GM12878 (cell line): ENCODE data around the gene SMIM28. TPM values are rescaled to one million over a fixed set of nuclear protein-coding genes. Genes with fewer than 3 reads are reported as not detected.

Experiments
- ATAC-seq: fragments of 200-7000 bp; cut with Tn5 transposase; 3 replicates; pipeline ENCODE4 v1.9.1; 2020; ENCODE audit warnings: mild to moderate bottlenecking, moderate library complexity
- BruUV-seq: library from RNA; stranded (reverse); fragments of 400-500 nt; replicated peaks from 2 replicates; lab custom pipeline; 2021; lab: Mats Ljungman, UMichigan
- CTCF ChIA-PET: fragments of 300-600 bp; sonication (Branson Sonifier 250); formaldehyde crosslinking; extraction: SDS; loops from one replicate; lab custom pipeline; 2021; ENCODE audit warnings: inconsistent platforms; lab: Yijun Ruan, JAX
- POLR2A ChIA-PET: fragments of 350-600 bp; formaldehyde crosslinking; extraction: SDS; loops from one replicate; lab custom pipeline; 2021; ENCODE audit warnings: inconsistent platforms; lab: Charles Lee
- RAD21 ChIA-PET: fragments of 300-600 bp; sonication (Branson Sonifier 250); formaldehyde crosslinking; loops from one replicate; lab custom pipeline; 2023; ENCODE audit warnings: antibody characterized with exemption; ENCODE audit not compliant: unreplicated experiment; lab: Charles Lee
- SMC1A ChIA-PET: fragments of 300-600 bp; sonication (Branson Sonifier 250); formaldehyde crosslinking; loops from one replicate; lab custom pipeline; 2023; ENCODE audit not compliant: unreplicated experiment, uncharacterized antibody; lab: Charles Lee
- DNase-seq: peaks from one replicate; pipeline ENCODE4 v3.0.0-alpha.2; 2011; ENCODE audit warnings: low read depth, low spot score
- FAIRE-seq: peaks from 3 replicates; lab custom pipeline; 2011; peaks lifted over from hg19 to GRCh38; lab: Jason Lieb, UNC
- H2AFZ ChIP-seq: 2 replicates; pipeline ENCODE4 v1.6.0; 2011; ENCODE audit warnings: low read depth, low read length, control low read depth; ENCODE audit not compliant: control insufficient read depth
- H3K27ac ChIP-seq: 2 replicates; pipeline ENCODE4 v1.5.1; 2011; ENCODE audit warnings: control low read depth; ENCODE audit not compliant: control insufficient read depth, insufficient read depth
- H3K27me3 ChIP-seq, 2 experiments: replicated peaks in 1 of 2; 2 replicates each; pipeline versions ENCODE4 v1.6.0 to v1.6.1; 2011; ENCODE audit warnings: low read length in 1 of 2; ENCODE audit not compliant: control insufficient read depth in 2 of 2, insufficient read depth in 2 of 2
- H3K36me3 ChIP-seq, 2 experiments: 2 replicates each; pipeline ENCODE4 v1.5.1; 2011; ENCODE audit warnings: low read length in 1 of 2; ENCODE audit not compliant: control insufficient read depth in 2 of 2, insufficient read depth in 2 of 2
- H3K4me1 ChIP-seq: 2 replicates; pipeline ENCODE4 v1.6.1; 2011; ENCODE audit warnings: mild to moderate bottlenecking, low read length, moderate library complexity, mixed read lengths; ENCODE audit not compliant: control insufficient read depth, insufficient read depth
- H3K4me2 ChIP-seq: 2 replicates; pipeline ENCODE4 v1.6.0; 2011; ENCODE audit warnings: control low read depth; ENCODE audit not compliant: control insufficient read depth, insufficient read depth
- H3K4me3 ChIP-seq: fragments of 200-600 bp; sonication (generic); 2 replicates; pipeline ENCODE4 v1.5.1; 2016
- H3K79me2 ChIP-seq: 2 replicates; pipeline ENCODE4 v1.6.0; 2011; ENCODE audit warnings: low read length; ENCODE audit not compliant: control insufficient read depth, insufficient read depth
- H3K9ac ChIP-seq: 2 replicates; pipeline ENCODE4 v1.8.0; 2011; ENCODE audit warnings: low read length, control low read depth, mixed read lengths; ENCODE audit not compliant: control insufficient read depth, insufficient read depth
- H3K9me3 ChIP-seq: replicated peaks from 3 replicates; pipeline ENCODE4 v1.5.1; 2011; ENCODE audit warnings: mild to moderate bottlenecking, low read length; ENCODE audit not compliant: control insufficient read depth, insufficient read depth
- H4K20me1 ChIP-seq: 2 replicates; pipeline ENCODE4 v1.6.0; 2011; ENCODE audit not compliant: control insufficient read depth, insufficient read depth
- JUNB ChIP-seq: IDR thresholded peaks from 2 replicates; pipeline ENCODE4 v1.6.1; 2016; ENCODE audit warnings: antibody characterized with exemption, mild to moderate bottlenecking
- WGBS: methylation state at CpG from one replicate; pipeline ENCODE4 v1.1.6; 2016; ENCODE audit warnings: low lambda C conversion rate; ENCODE audit not compliant: insufficient replicate concordance, insufficient coverage; ENCODE audit errors: missing lambda C conversion rate; 5-methylcytosine and 5-hydroxymethylcytosine counted together
- in situ Hi-C: fragments of 300-500 bp; cut with MboI; formaldehyde crosslinking; loops from 9 replicates; pipeline ENCODE4 v1.14.3; 2018; ENCODE audit warnings: mixed read lengths
- intact Hi-C: fragments of 100-400 bp; cut with micrococcal nuclease; formaldehyde crosslinking; loops from one replicate; pipeline ENCODE4 v1.14.2; 2022; ENCODE audit not compliant: unreplicated experiment
- polyA plus RNA-seq, 11 experiments: library from polyadenylated mRNA; depleted of rRNA in 4 of 11; unstranded in 6 of 11; stranded (reverse) in 5 of 11; fragments of >200 nt; fragmentation: Nextera tagmentation in 4 of 11; fragmentation: Illumina TruSeq in 1 of 11; extraction: Ambion mirVana in 4 of 11; extraction: Trizol in 1 of 11; gene quantifications; 1 replicate in 1 of 11; 2 replicates in 10 of 11; pipeline versions ENCODE4 v1.2.1 to v1.2.3, GENCODE V29; 2011 to 2016; ENCODE audit warnings: inconsistent platforms in 2 of 11, missing spikeins in 2 of 11, low read depth in 1 of 11
- small RNA-seq: library from RNA; depleted of rRNA; stranded (forward); fragments of <200 nt; gene quantifications from one replicate; pipeline ENCODE3, GENCODE V24; 2014
- total RNA-seq, 4 experiments: library from RNA; depleted of rRNA in 3 of 4; stranded (reverse); fragments of >200 nt in 3 of 4; fragmentation: Illumina TruSeq in 1 of 4; extraction: Trizol in 1 of 4; gene quantifications; 2 replicates each; pipeline versions ENCODE4 v1.2.1 to v1.2.3, GENCODE V29; 2013 to 2021

Gene SMIM28
- total and polyA plus RNA-seq, 10 of the 15 experiments (the other 5 are each of a cell fraction or from before 2014, with no cell fraction given), result not detected

GRCh38 chr6:138432063-138432356 lies 54.3 kb downstream of the SMIM28 start:
- Histone ChIP-seq H3K9ac (no peak overlapping the region), H3K9me3 (no peaks in the 10 kb centered on the region), H3K79me2 (no peaks in the 10 kb centered on the region), H3K4me3 (no peak overlapping the region), H3K4me1 (no peaks in the 10 kb centered on the region), H3K27me3 (no peaks in the 10 kb centered on the region), H3K36me3 (peaks cover 0 to 9% of the 10 kb centered on the region in 2 experiments; a peak in 2 of 4 replicates), H3K4me2 (no peak overlapping the region), H3K27ac (no peak overlapping the region), H4K20me1 (no peaks in the 10 kb centered on the region), H2AFZ (no peak overlapping the region)
- ChIA-PET CTCF (interaction anchor here (17.0 kb wide), 1 partner anchor 76 kb away, joined by 387 read pairs; no protein-coding TSS in a partner anchor), SMC1A (interaction anchor here (0.8 to 10.0 kb wide), 2 partner anchors 24 to 75 kb away, joined by 3 to 234 read pairs; no protein-coding TSS in a partner anchor), POLR2A (interaction anchor here (0.8 kb wide), 1 partner anchor 77 kb away, joined by 3 read pairs; no protein-coding TSS in a partner anchor), RAD21 (interaction anchor here (9.4 kb wide), 1 partner anchor 73 kb away, joined by 202 read pairs; the partner anchor contains the start of gene NHSL1)
- TF ChIP-seq JUNB, result no peak
- in situ Hi-C loops (loop anchor here (5.0 kb wide), 2 partner anchors 80 to 330 kb away; no protein-coding TSS in a partner anchor), intact Hi-C loops (no loop called here)
- ATAC-seq, result no peak
- no peak for DNase-seq
- no peak for FAIRE-seq
- BruUV-seq, result no TSS peak
- WGBS, result 56% methylated on average over 11 of the region's 11 CpGs

Small RNAs within 50 kb of the gene (small RNA-seq; reads per million reads assigned to genes)
- gene AL031003.1, result not detected

Other genes with a start within 250 kb of the SMIM28 start
- gene ARFGEF3, start 216.0 kb upstream of the SMIM28 start, total RNA-seq (2014; rRNA removed), result under 0.01 TPM in 2 replicates
- under 0.01 TPM in 1 of 2 replicates, not detected in the other for gene ARFGEF3, start 216.0 kb upstream of the SMIM28 start, total RNA-seq (2014; rRNA removed; fragmentation: Illumina TruSeq; extraction: Trizol)
- gene ARFGEF3, start 216.0 kb upstream of the SMIM28 start, total RNA-seq (2021), result 0.03 and 0.08 TPM in 2 replicates
- 0.01 and 0.03 TPM in 2 replicates for gene ARFGEF3, start 216.0 kb upstream of the SMIM28 start, polyA plus RNA-seq (2011; rRNA removed)
- 0.03 TPM in 2 replicates for gene ARFGEF3, start 216.0 kb upstream of the SMIM28 start, polyA plus RNA-seq (2014; fragmentation: Illumina TruSeq; extraction: Trizol)
- gene ARFGEF3, start 216.0 kb upstream of the SMIM28 start, polyA plus RNA-seq (2014; fragmentation: Nextera tagmentation; extraction: Ambion mirVana), result under 1 TPM in 1 of 2 experiments, not detected in 1; 0.02 TPM
- gene ARFGEF3, start 216.0 kb upstream of the SMIM28 start, polyA plus RNA-seq (2014; rRNA removed), result under 0.01 and 0.01 TPM in 2 replicates
- gene ARFGEF3, start 216.0 kb upstream of the SMIM28 start, polyA plus RNA-seq (2016; fragmentation: Nextera tagmentation; extraction: Ambion mirVana), result under 1 TPM; 0.01 to 0.03 TPM
- gene PBOV1, start 159.4 kb upstream of the SMIM28 start, total RNA-seq (2014; rRNA removed), result not detected in 2 replicates
- gene PBOV1, start 159.4 kb upstream of the SMIM28 start, total RNA-seq (2014; rRNA removed; fragmentation: Illumina TruSeq; extraction: Trizol), result not detected in 2 replicates
- not detected in 2 replicates for gene PBOV1, start 159.4 kb upstream of the SMIM28 start, total RNA-seq (2021)
- gene PBOV1, start 159.4 kb upstream of the SMIM28 start, polyA plus RNA-seq (2011; rRNA removed), result not detected in 2 replicates
- gene PBOV1, start 159.4 kb upstream of the SMIM28 start, polyA plus RNA-seq (2014; fragmentation: Illumina TruSeq; extraction: Trizol), result not detected in 2 replicates
- gene PBOV1, start 159.4 kb upstream of the SMIM28 start, polyA plus RNA-seq (2014; fragmentation: Nextera tagmentation; extraction: Ambion mirVana), result not detected
- gene PBOV1, start 159.4 kb upstream of the SMIM28 start, polyA plus RNA-seq (2014; rRNA removed), result not detected in 2 replicates
- gene PBOV1, start 159.4 kb upstream of the SMIM28 start, polyA plus RNA-seq (2016; fragmentation: Nextera tagmentation; extraction: Ambion mirVana), result not detected
- gene HEBP2, start 26.3 kb downstream of the SMIM28 start, total RNA-seq (2014; rRNA removed), result 13.1 and 15.2 TPM in 2 replicates
- 7.0 and 7.4 TPM in 2 replicates for gene HEBP2, start 26.3 kb downstream of the SMIM28 start, total RNA-seq (2014; rRNA removed; fragmentation: Illumina TruSeq; extraction: Trizol)
- 23.8 and 24.8 TPM in 2 replicates for gene HEBP2, start 26.3 kb downstream of the SMIM28 start, total RNA-seq (2021)
- gene HEBP2, start 26.3 kb downstream of the SMIM28 start, polyA plus RNA-seq (2011; rRNA removed), result 25.2 and 52.2 TPM in 2 replicates
- gene HEBP2, start 26.3 kb downstream of the SMIM28 start, polyA plus RNA-seq (2014; fragmentation: Illumina TruSeq; extraction: Trizol), result 3.9 and 5.3 TPM in 2 replicates
- gene HEBP2, start 26.3 kb downstream of the SMIM28 start, polyA plus RNA-seq (2014; fragmentation: Nextera tagmentation; extraction: Ambion mirVana), result 10 to 100 TPM in 1 of 2 experiments, 1 to 10 TPM in 1; 3.8 to 17.2 TPM
- 16.7 and 17.5 TPM in 2 replicates for gene HEBP2, start 26.3 kb downstream of the SMIM28 start, polyA plus RNA-seq (2014; rRNA removed)
- 10 to 100 TPM; 40.1 to 41.8 TPM for gene HEBP2, start 26.3 kb downstream of the SMIM28 start, polyA plus RNA-seq (2016; fragmentation: Nextera tagmentation; extraction: Ambion mirVana)
- 0.56 and 2.0 TPM in 2 replicates for gene NHSL1, start 121.6 kb downstream of the SMIM28 start, total RNA-seq (2014; rRNA removed)
- 0.64 and 0.67 TPM in 2 replicates for gene NHSL1, start 121.6 kb downstream of the SMIM28 start, total RNA-seq (2014; rRNA removed; fragmentation: Illumina TruSeq; extraction: Trizol)
- 1.2 and 2.7 TPM in 2 replicates for gene NHSL1, start 121.6 kb downstream of the SMIM28 start, total RNA-seq (2021)
- 10.3 and 14.1 TPM in 2 replicates for gene NHSL1, start 121.6 kb downstream of the SMIM28 start, polyA plus RNA-seq (2011; rRNA removed)
- gene NHSL1, start 121.6 kb downstream of the SMIM28 start, polyA plus RNA-seq (2014; fragmentation: Illumina TruSeq; extraction: Trizol), result 0.35 and 1.1 TPM in 2 replicates
- gene NHSL1, start 121.6 kb downstream of the SMIM28 start, polyA plus RNA-seq (2014; fragmentation: Nextera tagmentation; extraction: Ambion mirVana), result under 1 TPM; 0.26 to 0.66 TPM
- gene NHSL1, start 121.6 kb downstream of the SMIM28 start, polyA plus RNA-seq (2014; rRNA removed), result 0.67 and 0.72 TPM in 2 replicates
- 1 to 10 TPM; 1.6 TPM for gene NHSL1, start 121.6 kb downstream of the SMIM28 start, polyA plus RNA-seq (2016; fragmentation: Nextera tagmentation; extraction: Ambion mirVana)